Epithelial cell of esophagus (primary cell): ENCODE data around the gene LLGL1.

Source experiments
- DNase-seq: peaks from one replicate; pipeline ENCODE4 v3.0.0; 2010; ENCODE audit warnings: low read depth
- H3K4me3 ChIP-seq: 2 replicates; pipeline ENCODE4 v1.5.1; 2011; ENCODE audit warnings: mild to moderate bottlenecking, low read length, control low read depth
- CTCF ChIP-seq: IDR thresholded peaks from 2 replicates; pipeline ENCODE4 v1.5.1; 2011; ENCODE audit warnings: low read depth, mild to moderate bottlenecking, low read length, control low read depth, inconsistent platforms; ENCODE audit not compliant: insufficient read depth; ENCODE audit errors: missing control alignments

Gene LLGL1

GRCh38 chr17:18182110-18182977 lies 43.1 kb upstream of the LLGL1 start:
- H3K4me3 ChIP-seq: peak overlapping the region; percentile 77
- no peak for TF ChIP-seq CTCF
- no peak for DNase-seq

GRCh38 chr17:18182978-18183333 lies 42.5 kb upstream of the LLGL1 start:
- peak overlapping the region; percentile 77 for H3K4me3 ChIP-seq
- peak; percentile 78 for DNase-seq
- no peak for TF ChIP-seq CTCF

- peak; percentile 100 for DNase-seq
- TF ChIP-seq CTCF: no peak
These were observed 41.9 kb upstream of the LLGL1 start, which contains the start of gene ALKBH5 for GRCh38 chr17:18183334-18184142. Gene ALKBH5 (plus strand): TSS chr17:18183828. CDS start chr17:18184244, 416 bp downstream.

DNA sequence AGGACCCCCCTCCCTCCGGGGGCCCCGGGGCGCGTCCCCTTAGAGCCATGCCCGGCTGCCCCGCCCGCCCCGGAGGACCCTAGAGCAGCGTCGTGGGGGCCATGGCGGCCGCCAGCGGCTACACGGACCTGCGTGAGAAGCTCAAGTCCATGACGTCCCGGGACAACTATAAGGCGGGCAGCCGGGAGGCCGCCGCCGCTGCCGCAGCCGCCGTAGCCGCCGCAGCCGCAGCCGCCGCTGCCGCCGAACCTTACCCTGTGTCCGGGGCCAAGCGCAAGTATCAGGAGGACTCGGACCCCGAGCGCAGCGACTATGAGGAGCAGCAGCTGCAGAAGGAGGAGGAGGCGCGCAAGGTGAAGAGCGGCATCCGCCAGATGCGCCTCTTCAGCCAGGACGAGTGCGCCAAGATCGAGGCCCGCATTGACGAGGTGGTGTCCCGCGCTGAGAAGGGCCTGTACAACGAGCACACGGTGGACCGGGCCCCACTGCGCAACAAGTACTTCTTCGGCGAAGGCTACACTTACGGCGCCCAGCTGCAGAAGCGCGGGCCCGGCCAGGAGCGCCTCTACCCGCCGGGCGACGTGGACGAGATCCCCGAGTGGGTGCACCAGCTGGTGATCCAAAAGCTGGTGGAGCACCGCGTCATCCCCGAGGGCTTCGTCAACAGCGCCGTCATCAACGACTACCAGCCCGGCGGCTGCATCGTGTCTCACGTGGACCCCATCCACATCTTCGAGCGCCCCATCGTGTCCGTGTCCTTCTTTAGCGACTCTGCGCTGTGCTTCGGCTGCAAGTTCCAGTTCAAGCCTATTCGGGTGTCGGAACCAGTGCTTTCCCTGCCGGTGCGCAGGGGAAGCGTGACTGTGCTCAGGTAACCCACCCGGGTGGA lies 41.0 kb upstream of the LLGL1 start:
- no peak for TF ChIP-seq CTCF
- H3K4me3 ChIP-seq: peak overlapping the region; percentile 79
- DNase-seq: peak; percentile 41

More at GRCh38 chr17:18183334-18184142, 41.9 kb upstream of the LLGL1 start, which contains the start of gene ALKBH5:
- H3K4me3 ChIP-seq: peak within 1 kb of the TSS; percentile 79

GRCh38 chr17:18185391-18185790 lies 40.0 kb upstream of the LLGL1 start:
- peak; percentile 34 for DNase-seq
- peak overlapping the region; percentile 79 for H3K4me3 ChIP-seq
- TF ChIP-seq CTCF: no peak

DNA sequence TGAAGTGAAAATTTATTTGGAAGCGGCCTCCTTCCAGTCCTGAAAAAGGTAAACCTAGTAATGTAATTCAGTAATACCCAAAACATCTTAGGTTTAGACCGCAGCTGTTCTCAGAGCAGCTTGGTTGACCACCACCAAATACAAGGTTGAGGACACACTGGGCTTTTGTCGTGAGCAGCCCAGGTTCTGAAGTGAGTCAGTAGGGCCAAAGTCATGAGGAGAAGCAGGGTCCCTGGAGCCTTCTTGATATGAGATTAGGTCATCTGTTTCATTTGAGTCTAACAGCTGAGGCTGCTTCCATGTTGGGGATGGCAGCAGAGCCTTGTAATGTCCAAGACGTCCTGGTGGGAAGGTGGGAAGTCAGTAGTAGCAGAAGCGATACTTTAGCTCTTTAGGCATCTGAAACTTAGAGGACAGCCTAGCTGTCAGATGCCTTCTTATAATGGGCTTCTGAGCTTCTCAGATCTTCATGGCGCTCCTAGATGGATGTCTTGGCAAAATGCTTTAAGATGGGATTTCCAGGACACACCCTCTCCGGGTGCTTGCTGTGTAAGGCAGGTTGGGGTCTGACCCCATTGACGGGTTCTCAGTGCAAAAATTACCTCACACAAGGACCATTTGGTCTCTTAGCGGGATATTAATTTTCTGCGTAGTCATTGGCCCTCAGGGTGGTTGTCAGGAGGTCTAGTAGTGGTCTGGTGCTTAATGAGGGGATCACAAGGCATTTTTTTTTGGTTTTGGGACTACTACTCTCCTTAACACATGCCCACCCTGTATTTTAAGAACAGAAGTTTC lies 39.4 kb upstream of the LLGL1 start:
- H3K4me3 ChIP-seq: peak overlapping the region; percentile 79
- DNase-seq: no peak
- TF ChIP-seq CTCF: no peak
